Activated T-cell treated with anti-CD3 and anti-CD28 coated beads for 24 hours (primary cell): ENCODE measurements around the gene PRPF19.

Experiments used
- DNase-seq: peaks from one replicate; pipeline ENCODE4 v3.0.0-alpha.2; 2020; ENCODE audit warnings: low read depth

The PRPF19 gene

DNA sequence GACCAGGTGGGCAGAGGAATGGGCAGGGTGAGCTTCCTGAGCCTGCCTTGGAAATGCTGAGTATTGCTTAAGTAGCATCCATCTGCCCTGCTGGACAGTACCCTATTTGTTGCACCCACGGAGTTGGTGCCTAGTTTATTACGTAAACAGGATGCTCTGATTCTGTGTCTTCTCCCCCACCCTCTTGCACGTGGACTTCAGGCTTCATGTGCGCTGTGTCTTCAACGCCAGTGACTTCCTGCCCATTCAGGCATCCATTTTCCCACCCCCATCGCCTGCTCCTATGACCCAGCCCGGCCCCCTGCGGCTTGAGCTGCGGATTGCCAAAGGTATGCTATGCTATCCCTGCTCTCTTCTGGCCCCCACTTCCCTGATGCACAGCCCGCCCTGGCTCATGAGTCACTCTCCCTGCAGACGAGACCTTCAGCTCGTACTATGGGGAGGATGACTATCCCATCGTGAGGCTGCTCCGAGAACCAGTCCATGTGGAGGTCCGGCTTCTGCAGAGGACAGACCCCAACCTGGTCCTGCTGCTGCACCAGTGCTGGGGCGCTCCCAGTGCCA lies 33.3 kb downstream of the PRPF19 start:
- DNase-seq, result no peak

DNA sequence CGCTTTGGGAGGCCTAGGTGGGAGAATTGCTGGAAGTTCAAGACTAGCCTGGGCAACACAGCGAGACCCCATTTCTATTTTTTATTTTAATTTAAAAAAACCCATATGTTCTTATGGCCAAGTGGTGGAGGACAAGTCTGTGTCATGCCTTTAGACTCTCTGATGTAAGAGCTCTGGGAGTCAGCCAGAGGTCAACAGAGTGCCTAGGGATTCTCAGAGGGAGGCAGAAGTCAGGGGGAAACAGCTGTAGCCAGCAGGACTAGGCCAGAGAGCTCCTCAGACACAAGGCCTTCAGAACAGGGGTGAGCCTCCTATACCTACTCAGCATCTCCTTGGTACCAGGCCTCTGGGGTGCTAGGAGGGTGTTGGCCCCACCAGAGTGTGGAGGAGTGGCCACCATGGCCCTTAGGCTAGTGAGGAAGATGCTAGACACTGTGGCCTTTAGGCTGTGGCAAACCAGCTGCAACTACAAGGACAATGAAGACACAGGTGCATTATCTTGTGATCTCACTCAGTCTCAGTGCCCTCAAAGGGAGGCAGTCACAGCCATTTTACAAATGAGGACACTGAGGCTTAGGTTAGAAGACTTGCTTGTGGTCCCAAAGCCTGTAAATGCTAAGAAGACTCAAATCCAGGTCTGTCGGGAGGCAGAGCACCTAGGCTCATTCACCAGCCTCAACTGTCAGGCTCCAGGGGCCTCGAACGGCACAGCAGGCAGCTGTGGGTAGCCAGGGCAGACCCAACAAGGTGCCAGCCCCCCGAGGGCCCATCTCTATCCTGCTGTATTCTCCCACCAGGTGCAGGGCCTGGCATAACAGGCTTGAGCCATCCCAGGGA lies 34.0 kb downstream of the PRPF19 start:
- no peak for DNase-seq

DNA sequence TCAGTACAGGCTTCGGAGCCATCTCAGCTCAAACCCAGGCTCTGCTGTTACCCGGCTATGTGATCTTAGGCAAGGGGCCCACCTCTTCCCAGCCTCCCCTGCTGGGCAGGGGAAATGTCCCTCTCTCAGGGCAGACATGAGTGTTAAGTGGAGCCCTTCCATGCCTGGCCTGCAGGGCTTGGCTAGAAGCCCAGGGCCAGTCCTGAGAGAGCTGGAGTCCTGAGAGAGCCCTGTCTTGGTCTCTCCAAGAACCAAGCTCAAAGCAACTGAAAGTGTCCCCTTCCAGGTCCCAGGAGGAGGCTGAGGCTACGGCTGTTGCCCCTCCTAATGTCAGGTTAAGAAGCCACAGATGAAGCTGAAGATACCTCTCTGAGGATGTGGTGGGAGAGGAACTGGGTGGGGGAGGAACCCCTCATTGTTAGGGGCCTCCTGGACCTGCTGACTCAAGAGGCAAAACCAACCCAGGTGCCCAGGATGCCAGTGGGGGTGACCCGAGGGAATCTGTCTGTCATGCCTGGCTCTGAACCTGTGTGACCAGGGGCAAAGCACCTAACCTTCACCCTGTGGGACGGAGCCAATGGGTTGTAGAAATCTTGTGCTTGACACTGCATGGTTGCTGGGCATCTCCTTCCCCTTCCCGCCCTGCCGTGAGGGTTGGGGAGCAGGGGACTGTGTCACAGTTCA lies 34.9 kb downstream of the PRPF19 start:
- DNase-seq, result no peak

DNA sequence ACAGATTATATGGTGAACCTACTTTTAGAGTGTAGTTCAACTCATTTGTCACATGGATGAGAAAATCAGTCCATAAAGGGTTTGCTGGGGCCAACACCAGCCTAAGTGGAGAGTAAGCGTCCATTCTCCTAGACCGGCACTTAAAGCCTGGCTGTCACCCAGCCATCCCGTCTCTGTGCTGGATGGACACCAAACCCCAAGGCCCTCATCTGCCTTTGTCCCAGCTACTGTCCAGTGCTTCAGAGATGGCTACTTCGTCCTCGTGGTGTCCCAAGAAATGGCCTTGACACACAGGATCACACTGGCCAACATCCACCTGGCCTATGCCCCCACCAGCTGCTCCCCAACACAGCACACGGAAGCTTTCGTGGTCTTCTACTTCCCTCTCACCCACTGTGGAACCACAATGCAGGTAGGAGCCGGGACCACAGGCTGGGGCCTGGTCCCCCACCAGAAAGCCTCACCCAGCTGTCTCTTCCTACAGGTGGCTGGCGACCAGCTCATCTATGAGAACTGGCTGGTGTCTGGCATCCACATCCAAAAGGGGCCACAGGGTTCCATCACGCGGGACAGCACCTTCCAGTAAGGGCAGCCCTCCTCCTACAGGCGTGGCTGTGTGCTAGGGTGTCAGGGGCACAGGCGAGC lies 35.5 kb downstream of the PRPF19 start:
- no peak for DNase-seq

DNA sequence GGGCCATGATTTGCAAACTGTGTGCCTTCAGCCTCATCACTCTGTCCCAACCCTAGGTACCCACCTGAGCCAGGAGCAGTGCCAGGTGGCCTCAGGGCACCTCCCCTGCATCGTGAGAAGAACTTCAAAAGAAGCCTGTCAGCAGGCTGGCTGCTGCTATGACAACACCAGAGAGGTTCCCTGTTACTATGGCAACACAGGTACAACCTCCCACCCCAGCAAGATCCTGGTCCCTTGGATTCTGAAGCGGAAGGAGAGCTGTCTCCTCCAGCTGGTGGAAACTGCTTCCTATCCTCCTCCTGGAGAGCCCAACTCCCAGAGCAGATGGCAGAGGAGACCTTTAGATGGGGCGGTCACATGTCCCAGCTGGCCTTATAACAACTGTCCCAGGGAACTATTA lies 36.1 kb downstream of the PRPF19 start:
- no peak for DNase-seq

DNA sequence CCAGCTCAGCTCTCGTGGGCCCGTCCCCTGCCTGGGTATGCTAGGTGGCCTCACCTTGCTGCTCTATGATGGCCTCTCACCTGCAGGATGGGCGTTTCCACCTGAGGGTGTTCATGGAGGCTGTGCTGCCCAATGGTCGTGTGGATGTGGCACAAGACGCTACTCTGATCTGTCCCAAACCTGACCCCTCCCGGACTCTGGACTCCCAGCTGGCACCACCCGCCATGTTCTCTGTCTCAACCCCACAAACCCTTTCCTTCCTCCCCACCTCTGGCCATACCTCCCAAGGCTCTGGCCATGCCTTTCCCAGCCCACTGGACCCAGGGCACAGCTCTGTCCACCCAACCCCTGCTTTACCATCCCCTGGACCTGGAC lies 36.9 kb downstream of the PRPF19 start:
- no peak for DNase-seq

DNA sequence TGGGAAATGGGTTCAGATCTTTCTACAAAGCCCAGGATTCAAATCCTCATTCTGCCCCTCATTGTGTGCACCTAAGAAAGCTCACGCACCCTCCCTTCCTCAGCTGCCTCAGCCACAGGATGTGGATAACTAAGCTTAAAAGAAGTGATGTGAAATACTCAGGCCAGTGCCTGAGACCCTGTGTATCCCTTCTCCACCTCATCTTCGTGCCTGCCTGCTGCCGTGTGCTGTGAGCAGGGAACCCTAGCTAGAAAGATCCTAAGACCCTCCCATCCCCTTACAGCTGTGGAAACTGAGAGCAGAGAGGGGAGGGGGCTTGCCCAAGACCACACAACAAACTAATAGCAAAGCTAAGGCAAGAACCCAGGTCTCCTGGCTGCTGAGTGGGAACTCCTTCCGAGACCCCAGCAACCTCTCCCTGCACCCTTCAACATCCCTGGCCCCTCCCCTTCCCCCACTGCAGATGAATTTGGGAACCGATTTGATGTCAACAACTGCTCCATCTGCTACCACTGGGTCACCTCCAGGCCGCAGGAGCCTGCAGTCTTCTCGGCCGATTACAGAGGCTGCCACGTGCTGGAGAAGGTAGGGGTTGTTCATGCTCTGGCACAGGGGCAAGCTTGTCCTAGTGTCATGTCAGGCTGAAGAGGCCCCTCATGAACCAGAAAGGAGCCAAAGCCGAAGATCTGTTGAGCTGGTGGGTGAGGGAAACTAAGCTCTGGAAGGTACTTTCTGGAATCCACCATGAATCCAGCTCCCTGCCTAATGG lies 37.5 kb downstream of the PRPF19 start:
- no peak for DNase-seq

DNA sequence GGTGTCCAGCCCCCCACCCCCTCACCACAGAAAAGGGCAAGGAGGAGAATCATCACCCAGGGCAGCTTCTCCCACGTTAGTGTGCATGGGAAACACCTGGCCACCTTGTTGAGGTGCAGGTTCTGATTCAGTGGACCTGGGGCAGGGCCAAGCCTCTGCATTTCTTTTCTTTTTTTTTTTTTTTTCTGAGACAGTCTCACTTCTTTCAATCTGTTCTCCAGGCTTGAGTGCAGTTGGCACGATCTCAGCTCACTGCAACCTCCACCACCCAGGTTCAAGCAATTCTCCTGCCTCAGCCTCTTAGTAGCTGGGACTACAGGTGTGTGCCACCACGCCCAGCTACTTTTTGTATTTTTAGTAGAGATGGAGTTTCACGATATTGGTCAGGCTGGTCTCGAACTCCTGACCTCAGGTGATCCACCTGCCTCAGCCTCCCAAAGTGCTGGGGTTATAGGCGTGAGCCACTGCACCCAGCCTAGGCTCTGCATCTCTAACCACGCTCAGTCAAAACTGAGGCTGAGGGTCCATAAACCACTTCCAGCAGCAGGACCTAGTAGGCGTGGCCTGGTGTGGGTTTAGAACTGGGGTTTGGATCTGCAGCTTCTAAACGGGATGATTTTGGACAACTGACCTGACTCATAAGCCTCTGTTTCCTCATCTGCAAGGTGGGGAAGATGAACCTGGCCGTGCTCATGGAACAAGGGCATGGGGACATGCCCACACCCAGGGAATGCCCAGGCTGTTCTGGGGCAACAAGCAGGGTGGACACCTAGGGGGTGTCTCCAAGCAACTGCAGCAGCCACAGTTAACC lies 38.3 kb downstream of the PRPF19 start:
- DNase-seq, result no peak

DNA sequence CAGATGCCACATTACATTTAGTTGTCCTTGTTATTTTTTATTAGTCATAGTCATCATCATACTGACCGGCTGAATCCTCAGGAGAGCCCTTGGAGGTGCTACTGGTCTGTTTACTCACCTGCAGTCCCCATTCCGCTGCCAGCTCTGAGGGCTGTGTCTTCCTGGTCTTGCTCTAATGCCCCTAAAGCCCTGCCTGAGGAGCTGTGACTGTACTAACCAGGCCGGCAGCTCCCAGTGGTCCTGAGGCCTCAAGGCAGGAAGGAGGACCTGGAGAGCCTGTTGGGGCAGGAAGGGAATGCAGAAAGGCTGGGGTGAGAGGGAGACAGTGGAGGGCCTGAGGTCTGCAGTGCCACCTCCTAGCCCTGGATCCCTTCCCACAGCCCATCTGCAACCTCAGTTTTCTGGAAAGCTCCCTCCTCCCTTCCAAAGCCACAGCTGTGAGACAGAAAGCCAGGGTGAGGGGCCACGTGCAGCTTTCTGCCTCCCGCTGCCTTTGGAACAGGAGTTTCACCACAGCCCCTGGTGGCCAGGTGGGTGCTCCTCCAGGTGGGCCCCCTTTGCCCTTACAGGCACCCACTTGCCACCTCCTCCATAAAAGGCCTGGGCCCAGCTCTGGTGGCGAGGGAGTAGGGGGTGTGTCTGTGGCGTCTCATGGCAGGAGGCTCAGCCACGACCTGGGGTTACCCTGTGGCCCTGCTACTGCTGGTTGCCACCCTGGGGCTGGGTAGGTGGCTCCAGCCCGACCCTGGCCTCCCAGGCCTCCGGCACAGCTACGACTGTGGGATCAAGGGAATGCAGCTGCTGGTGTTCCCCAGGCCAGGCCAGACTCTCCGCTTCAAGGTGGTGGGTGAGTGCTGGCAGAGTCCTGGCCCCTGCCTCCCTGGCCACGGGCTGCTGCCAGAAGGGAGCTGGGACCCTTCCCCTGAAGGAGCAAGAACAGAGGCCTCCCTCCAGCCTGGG lies 39.2 kb downstream of the PRPF19 start, which contains the start of gene ZP1:
Gene ZP1 (plus strand): TSS at position 632 of the 960 bp plus-strand sequence. CDS start 20 bp downstream, at position 652.
- DNase-seq, result no peak

DNA sequence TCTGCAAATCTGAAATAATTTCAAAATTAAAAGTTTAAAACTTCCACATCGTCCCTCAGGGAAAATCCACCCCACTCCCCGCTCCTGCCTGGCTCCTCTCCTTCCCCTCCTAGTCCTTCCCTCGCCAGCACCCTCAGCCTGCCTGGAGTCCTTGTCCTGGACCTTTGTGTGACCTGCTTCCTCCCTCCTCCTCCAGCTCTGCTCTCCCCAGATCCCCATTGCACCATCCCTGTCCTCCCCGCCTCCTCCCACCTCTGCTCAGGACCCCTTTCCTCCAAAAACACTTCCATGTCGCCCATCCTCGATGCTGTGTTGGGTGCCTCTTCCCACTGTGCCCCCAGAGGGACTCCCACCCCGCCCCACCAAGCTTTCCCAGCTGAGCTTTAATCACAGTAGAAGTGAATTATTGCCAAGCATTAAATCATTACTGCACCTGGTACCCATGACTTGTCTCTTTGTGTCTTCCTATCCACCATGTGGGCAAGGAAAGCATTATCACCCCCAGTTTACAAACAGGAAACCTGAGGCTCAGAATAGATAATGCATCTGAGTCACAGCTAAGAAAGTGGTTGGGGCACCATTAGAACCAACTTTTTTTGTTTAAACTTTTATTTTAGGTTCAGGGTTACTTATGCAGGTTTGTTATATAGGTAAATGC lies 41.4 kb downstream of the PRPF19 start:
- no peak for DNase-seq

DNA sequence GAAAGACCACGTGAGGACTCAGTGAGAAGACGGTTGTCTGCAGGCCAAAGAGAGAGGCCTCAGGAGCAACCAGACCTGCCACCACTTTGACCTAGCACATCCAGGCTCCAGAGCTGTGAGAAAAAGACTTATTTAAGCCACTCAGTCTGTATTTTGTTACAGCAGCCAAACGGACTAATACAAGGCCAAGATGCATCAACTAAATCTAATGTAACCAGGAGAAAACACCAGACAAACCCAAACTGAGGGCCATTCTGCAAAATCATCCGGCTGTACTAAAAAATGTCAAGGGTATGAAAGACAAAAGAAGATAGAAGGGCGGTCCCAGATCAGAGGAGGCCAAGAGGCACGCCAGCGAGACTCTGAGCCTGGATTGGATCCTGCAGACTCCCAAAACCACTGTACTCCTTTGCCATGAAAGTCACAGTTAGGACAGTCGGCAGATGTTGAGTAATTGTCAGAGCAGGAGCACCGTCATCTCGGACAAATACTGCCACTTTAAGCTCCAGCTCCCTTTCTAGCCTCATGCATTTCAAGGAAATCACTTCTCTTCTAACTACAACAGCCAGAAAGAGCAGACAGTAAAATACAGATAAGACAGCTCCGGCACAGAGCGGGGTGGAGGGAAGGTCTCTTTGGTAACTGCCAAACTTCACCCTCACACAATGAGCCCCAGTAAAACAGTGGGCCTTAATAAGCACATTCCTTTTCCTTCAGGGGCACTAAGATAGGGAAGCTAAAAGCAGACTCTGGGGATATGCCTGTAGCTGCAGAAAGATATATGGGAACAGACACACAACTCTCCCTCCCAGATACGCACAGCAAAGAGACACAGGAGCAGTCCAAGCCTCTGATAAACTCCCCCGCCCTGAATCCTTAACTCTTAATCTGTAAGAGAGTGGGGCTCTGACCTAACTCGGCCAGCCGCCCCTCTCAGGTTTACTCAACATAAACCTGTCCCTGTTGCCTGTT lies 42.5 kb downstream of the PRPF19 start:
- DNase-seq, result no peak

DNA sequence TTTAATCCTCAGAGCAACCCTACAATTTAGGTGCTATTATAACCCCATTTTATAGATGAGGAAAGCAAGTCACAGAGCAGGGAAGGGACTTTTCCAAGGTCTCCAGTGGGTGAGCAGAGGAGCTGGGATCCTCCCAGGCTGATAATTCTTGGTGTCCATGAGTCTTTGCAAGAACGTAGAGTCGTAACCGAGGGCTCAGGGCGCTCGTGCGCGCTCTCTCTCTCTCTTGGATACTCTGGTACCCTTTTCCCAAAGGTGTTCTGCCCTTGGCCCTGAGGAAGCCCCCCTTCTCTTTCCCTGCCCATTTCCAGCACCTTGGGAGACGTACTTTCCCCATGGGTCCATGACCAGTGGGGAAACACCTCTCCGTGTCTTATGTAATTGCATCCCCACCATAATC lies 44.2 kb downstream of the PRPF19 start:
- DNase-seq, result no peak

DNA sequence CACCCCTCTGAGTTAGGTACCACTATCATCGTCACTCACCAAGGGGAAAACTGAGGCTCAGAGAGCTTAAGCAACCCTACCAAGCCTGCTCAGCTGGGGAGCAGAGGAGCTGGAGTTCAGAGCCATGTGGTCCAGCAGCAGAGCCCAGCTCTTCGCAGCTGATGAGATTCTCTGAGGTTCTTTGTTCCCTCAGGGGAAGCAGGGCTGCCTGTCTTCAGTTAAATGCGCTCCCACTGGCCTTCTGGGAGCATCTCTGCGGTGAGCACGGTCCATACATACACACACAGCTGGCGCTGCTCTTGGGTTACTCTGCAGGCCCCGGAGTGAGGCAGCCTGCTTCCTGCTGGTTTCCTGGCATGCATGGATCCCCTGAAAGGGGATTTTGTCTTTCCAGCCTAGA lies 45.4 kb downstream of the PRPF19 start:
- DNase-seq, result no peak

DNA sequence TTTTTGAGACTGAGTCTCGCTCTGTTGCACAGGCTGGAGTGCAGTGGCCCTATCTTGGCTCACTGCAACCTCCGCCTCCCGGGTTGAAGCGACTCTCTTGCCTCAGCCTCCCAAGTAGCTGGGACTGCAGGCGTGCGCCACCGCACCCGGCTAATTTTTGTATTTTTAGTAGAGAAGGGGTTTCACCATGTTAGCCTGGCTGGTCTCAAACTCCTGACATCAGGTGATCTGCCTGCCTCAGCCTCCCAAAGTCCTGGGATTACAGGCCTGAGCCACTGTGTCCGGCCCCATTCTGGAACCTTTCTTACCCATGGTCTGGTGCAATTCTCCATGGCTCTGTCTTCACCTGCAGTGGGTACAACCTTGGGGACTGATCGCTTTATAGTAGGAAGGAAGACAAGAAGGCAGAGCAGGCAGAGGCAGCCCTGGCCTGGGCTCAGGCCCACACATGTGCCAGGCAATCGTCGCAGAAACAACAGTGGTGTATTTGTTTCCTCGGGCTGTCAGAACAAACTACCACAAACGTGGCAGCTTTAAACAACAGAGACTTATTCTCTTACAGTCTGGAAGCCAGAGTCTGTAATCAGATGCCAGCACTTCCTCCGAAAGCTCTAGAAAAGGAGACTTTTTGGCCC lies 46.7 kb downstream of the PRPF19 start:
- DNase-seq, result no peak

DNA sequence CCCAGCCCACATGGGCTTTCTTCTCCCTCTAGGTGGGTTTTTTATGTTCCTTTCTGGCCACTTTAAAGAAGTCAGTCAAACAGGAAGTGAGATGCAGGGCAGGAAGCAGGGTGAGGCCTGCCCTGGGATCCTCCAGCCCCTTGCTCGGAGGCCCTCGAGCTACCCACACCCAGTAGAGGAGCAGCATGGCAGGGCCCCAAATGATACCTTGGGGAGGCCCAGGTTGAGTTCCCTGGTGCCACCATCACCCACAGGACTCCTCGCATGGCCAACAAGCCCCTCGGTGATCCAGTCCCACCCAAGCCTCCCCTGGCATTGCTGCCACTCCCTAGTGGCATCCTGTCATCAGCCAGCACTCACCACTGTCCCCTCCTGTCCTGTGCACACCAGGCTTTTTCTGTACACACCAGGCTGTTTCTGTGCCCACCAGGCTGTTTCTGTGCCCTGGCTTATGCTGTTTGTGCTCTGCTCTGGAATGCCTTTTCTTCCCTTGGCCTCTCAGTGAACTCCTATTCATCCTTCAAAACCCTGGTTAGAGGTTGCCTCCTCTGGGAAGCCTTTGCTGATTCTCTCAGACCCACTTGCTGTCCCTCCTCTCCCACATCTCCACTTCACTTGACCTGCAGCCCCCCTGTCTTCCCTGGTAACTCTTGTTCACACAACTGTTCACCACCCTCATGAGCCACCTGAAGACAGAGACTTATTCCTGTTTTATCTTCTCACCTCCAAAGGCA lies 47.5 kb downstream of the PRPF19 start:
- DNase-seq, result no peak

DNA sequence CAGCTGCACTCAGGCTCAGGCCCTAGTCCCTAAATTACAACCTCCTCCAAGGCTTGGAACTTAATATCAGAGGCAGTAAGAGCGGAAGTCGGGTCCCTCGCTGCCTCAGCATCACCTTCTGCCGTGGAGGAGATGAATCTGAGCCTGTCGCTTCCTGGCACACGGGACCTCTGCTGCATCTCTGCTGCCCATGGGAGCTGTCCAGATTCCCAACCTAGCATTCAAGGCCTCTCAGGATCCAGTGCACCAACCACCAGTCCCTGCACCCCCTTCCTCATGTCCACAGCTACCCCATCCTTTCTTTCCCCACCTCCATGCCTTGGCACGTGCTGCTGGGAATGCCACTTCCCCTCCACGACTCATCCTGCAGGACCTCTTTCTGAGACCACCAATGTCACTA lies 48.1 kb downstream of the PRPF19 start:
- DNase-seq, result no peak
